KMS-11 (cell line): ENCODE data around the gene LSS.

Experiments
- H2AFZ ChIP-seq: fragments of 200-600 bp; sonication (generic); 2 replicates; pipeline ENCODE4 v1.6.1; 2016; ENCODE audit warnings: antibody characterized with exemption, mixed run types, low read depth
- H3K27ac ChIP-seq: fragments of 200-600 bp; sonication (generic); 2 replicates; pipeline ENCODE4 v1.6.1; 2016; ENCODE audit warnings: mild to moderate bottlenecking, mixed run types
- H3K27me3 ChIP-seq: fragments of 200-600 bp; sonication (generic); 2 replicates; pipeline ENCODE4 v1.6.1; 2017; ENCODE audit warnings: mild to moderate bottlenecking, low read depth, mixed run types, moderate library complexity; ENCODE audit not compliant: insufficient read depth
- H3K36me3 ChIP-seq: fragments of 200-600 bp; sonication (generic); 2 replicates; pipeline ENCODE4 v1.6.1; 2017; ENCODE audit warnings: mild to moderate bottlenecking, mixed run types; ENCODE audit not compliant: insufficient read depth
- H3K4me1 ChIP-seq: fragments of 200-600 bp; sonication (generic); 2 replicates; pipeline ENCODE4 v1.6.1; 2016; ENCODE audit warnings: mild to moderate bottlenecking, low read depth, mixed run types; ENCODE audit not compliant: poor library complexity, severe bottlenecking
- H3K4me2 ChIP-seq: fragments of 200-600 bp; sonication (generic); 2 replicates; pipeline ENCODE4 v1.7.0; 2016; ENCODE audit warnings: mild to moderate bottlenecking, mixed run types
- H3K4me3 ChIP-seq: fragments of 200-600 bp; sonication (generic); IDR thresholded peaks from 2 replicates; pipeline ENCODE4 v1.6.1; 2017; ENCODE audit warnings: low read depth, low read length, mixed read lengths; ENCODE audit not compliant: insufficient read depth
- H3K79me2 ChIP-seq: fragments of 200-600 bp; sonication (generic); 2 replicates; pipeline ENCODE4 v1.6.1; 2016; ENCODE audit warnings: low read depth, mixed run types; ENCODE audit not compliant: insufficient read depth
- H3K9ac ChIP-seq: fragments of 200-600 bp; sonication (generic); 2 replicates; pipeline ENCODE4 v1.6.1; 2016; ENCODE audit warnings: mild to moderate bottlenecking, mixed run types
- H4K20me1 ChIP-seq: fragments of 200-600 bp; sonication (generic); 2 replicates; pipeline ENCODE4 v1.6.1; 2016; ENCODE audit warnings: mild to moderate bottlenecking, mixed run types; ENCODE audit not compliant: insufficient read depth
- CTCF ChIP-seq: fragments of 200-600 bp; sonication (generic); conservative IDR thresholded peaks from 2 replicates; pipeline ENCODE4 v1.6.1; 2017; ENCODE audit warnings: low read depth, mild to moderate bottlenecking, antibody characterized with exemption, low read length, moderate library complexity, mixed read lengths

The LSS gene

GRCh38 chr21:46264046-46264689 lies 35.6 kb upstream of the LSS start:
- Histone ChIP-seq H2AFZ (no peak overlapping the region), H3K79me2 (no peaks in the 10 kb centered on the region), H3K27ac (no peak overlapping the region), H3K4me1 (no peaks in the 10 kb centered on the region), H4K20me1 (no peaks in the 10 kb centered on the region), H3K4me2 (no peak overlapping the region), H3K36me3 (peaks cover 9% of the 10 kb centered on the region; the same call in 1 of the 2 replicates), H3K27me3 (no peaks in the 10 kb centered on the region), H3K4me3 (no peak overlapping the region), H3K9ac (no peak overlapping the region)
- TF ChIP-seq CTCF: no peak

DNA sequence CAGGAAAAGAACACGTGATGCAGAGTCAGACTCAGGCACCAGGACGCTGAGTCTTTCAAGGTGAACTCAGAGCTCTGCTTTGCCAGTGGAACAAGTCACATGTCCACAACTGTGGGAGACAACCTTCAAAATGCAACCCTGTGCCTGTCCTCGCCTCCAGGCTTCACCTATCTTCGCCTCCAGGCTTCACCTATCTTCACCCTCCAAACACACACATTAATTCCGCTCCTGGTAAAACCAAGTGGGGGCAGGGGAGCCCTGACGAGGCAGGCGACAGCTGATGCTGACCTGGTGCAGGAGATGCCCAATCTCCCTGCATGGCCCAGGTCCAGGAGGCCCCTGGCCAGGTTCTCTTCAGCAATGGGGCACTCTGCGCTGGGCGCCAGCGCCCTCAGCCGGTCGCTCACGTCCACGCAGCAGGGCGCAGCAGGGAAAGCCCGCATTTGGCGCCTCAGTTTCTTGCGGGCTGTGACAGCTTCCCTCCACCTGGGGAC lies 28.0 kb upstream of the LSS start:
- Histone ChIP-seq H3K4me3 (no peak overlapping the region), H3K36me3 (peaks cover 14% of the 10 kb centered on the region; the same call in 1 of the 2 replicates), H3K27ac (no peak overlapping the region), H3K27me3 (no peaks in the 10 kb centered on the region), H3K9ac (no peak overlapping the region), H4K20me1 (no peaks in the 10 kb centered on the region), H2AFZ (no peak overlapping the region), H3K79me2 (no peaks in the 10 kb centered on the region), H3K4me2 (no peak overlapping the region), H3K4me1 (no peaks in the 10 kb centered on the region)
- no peak for TF ChIP-seq CTCF

DNA sequence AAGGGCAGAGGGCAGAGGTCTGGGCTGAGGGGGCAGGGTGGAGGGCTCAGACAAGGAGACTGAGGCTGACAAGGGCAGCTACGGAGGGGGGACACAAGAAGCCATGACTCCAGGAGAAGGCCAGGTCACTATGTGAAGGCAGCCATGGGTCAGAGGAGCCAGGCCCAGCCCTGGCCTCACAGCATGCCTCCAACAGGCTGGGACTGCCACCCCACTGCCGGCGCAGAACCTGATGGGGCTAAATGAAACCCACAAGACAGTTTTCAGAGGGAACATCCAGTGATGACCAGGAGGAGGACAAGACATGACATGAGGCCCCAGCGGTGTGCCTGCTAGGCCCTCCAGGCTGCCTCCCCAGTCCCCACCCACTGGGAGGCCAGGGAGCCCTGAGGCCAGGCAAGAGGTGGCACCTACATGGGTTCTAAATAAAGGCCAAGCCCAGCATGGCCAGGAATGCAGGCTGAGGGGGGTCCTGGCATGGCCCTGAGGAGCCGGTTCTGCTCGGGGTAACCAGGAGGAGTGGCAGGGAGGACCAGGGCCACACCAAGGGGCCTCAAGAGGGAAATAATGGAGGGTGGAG lies 27.3 kb upstream of the LSS start:
- TF ChIP-seq CTCF: no peak
- Histone ChIP-seq H3K79me2 (no peaks in the 10 kb centered on the region), H3K4me2 (no peak overlapping the region), H3K4me3 (no peak overlapping the region), H3K9ac (no peak overlapping the region), H3K4me1 (no peaks in the 10 kb centered on the region), H3K27ac (no peak overlapping the region), H2AFZ (no peak overlapping the region), H4K20me1 (no peaks in the 10 kb centered on the region), H3K36me3 (peaks cover 16% of the 10 kb centered on the region; the same call in 1 of the 2 replicates), H3K27me3 (no peaks in the 10 kb centered on the region)

- no peaks in the 10 kb centered on the region for H4K20me1 ChIP-seq
- H3K4me2 ChIP-seq: no peak overlapping the region
- H3K27ac ChIP-seq: no peak overlapping the region
- H3K4me1 ChIP-seq: peaks cover 4% of the 10 kb centered on the region
- no peak overlapping the region for H3K9ac ChIP-seq
- no peak for TF ChIP-seq CTCF
- H3K27me3 ChIP-seq: no peaks in the 10 kb centered on the region
- H3K36me3 ChIP-seq: peaks cover 12% of the 10 kb centered on the region; the same call in 1 of the 2 replicates
- no peaks in the 10 kb centered on the region for H3K79me2 ChIP-seq
- no peak overlapping the region for H3K4me3 ChIP-seq
- no peak overlapping the region for H2AFZ ChIP-seq
Measured at GRCh38 chr21:46255166-46255565, 26.6 kb upstream of the LSS start.
